ENCODE results near the gene FREM2. TPM values are rescaled to one million over a fixed set of nuclear protein-coding genes. Genes with fewer than 3 reads are reported as not detected.

FREM2 gene
- total and polyA plus RNA-seq, 2 of the 13 experiments (the other 11 are each of a cell fraction or from before 2014, with no cell fraction given): not detected

- no peak for FAIRE-seq
- POLR2A ChIA-PET: no interaction called here
- no peaks in the 10 kb centered on the region for H3K79me2 ChIP-seq (ENCODE audit: insufficient read depth, low read length)
- H4K20me1 ChIP-seq (ENCODE audit: insufficient read depth, low read length): no peaks in the 10 kb centered on the region
- no peak for ATAC-seq
- H2AFZ ChIP-seq (ENCODE audit: low read length): no peak overlapping the region
- H3K27ac ChIP-seq (ENCODE audit: extremely low read length, insufficient read depth, low read length): no peak overlapping the region
- intact Hi-C loops (cut with micrococcal nuclease; ENCODE audit: unreplicated experiment): no loop called here
- DNase-seq (ENCODE audit: low spot score): no peak
- no peaks in the 10 kb centered on the region for H3K36me3 ChIP-seq (replicated peaks in 1 of 2; ENCODE audit: control insufficient read depth in 1 of 2, insufficient read depth in 2 of 2, low read length in 2 of 2)
- no peak overlapping the region for H3K4me3 ChIP-seq (replicated peaks in 1 of 3; ENCODE audit: insufficient read depth in 1 of 3, low read depth in 2 of 3, low read length in 3 of 3)
- 2% methylated on average over 2 of the region's 2 CpGs for WGBS (ENCODE audit: low lambda C conversion rate)
- H3K4me2 ChIP-seq (ENCODE audit: low read depth, low read length): no peak overlapping the region
- no peaks in the 10 kb centered on the region for H3K9me3 ChIP-seq (ENCODE audit: low read length)
- BruUV-seq (replicated peaks): no TSS peak
- in situ Hi-C loops (cut with HindIII; ENCODE audit: extremely low pct_ligation_motif_present, low pct_unique_long_range_greater_than_20kb): no loop called here
- no peaks in the 10 kb centered on the region for H3K4me1 ChIP-seq (ENCODE audit: insufficient read depth, low read length)
- no peak overlapping the region for H3K9ac ChIP-seq (ENCODE audit: insufficient read depth, low read depth, low read length)
- CTCF ChIA-PET (ENCODE audit: low intra/inter-chr PET ratio, low total read pairs): no interaction called here
- TF ChIP-seq LCORL (IDR thresholded peaks at IDR 0.05) (no peak), LCORL (CRISPR knock-in tag; IDR thresholded peaks at IDR 0.05) (no peak), FOXM1 (CRISPR knock-in tag; IDR thresholded peaks at IDR 0.05) (no peak), ZBTB38 (CRISPR knock-in tag; IDR thresholded peaks at IDR 0.05) (no peak), POGZ (CRISPR knock-in tag; IDR thresholded peaks at IDR 0.05) (no peak), ZKSCAN5 (CRISPR knock-in tag; IDR thresholded peaks at IDR 0.05) (no peak), SETDB1 (CRISPR knock-in tag; IDR thresholded peaks at IDR 0.05; ENCODE audit: borderline replicate concordance) (no peak), GABPB1 (CRISPR knock-in tag; IDR thresholded peaks at IDR 0.05) (no peak), ZFP90 (CRISPR knock-in tag; IDR thresholded peaks at IDR 0.05; ENCODE audit: borderline replicate concordance) (no peak), KDM1A (CRISPR knock-in tag; IDR thresholded peaks at IDR 0.05) (no peak), KDM5A (IDR thresholded peaks at IDR 0.05; ENCODE audit: borderline replicate concordance, low read length) (no peak)
- H3K27me3 ChIP-seq (ENCODE audit: control insufficient read depth in 1 of 2, insufficient read depth in 2 of 2, low read length in 2 of 2): peaks cover 2 to 20% of the 10 kb centered on the region in 2 experiments; a peak in 3 of 5 replicates
Measured at GRCh38 chr13:38685431-38685830, 1.4 kb upstream of the FREM2 start.
